ENCODE data around the gene AEBP2.

- no peak for TF ChIP-seq CTCF (IDR thresholded peaks at IDR 0.05; ENCODE audit: low read length)
- no peak for TF ChIP-seq EZH2 (optimal IDR thresholded peaks at IDR 0.05; ENCODE audit: low read depth, low read length)
Measured at GRCh38 chr12:19525274-19525673, 86.0 kb downstream of the AEBP2 start.
